HG02943 (cell line): ENCODE data around the gene CR1.
A peak's percentile ranks its signal among the peaks of the same experiment; 100 is the strongest.
"Not testable (repeated sequence)": the region's sequence is repeated elsewhere in the genome, so short reads cannot be mapped to it uniquely, and the experiment has no call there.

Experiments used
- ATAC-seq: cut with Tn5 transposase; IDR thresholded peaks from one replicate; pipeline ENCODE4 v1.9.1; 2021; ENCODE audit warnings: mild to moderate bottlenecking, low read depth, moderate library complexity; ENCODE audit not compliant: unreplicated experiment

The CR1 gene

DNA sequence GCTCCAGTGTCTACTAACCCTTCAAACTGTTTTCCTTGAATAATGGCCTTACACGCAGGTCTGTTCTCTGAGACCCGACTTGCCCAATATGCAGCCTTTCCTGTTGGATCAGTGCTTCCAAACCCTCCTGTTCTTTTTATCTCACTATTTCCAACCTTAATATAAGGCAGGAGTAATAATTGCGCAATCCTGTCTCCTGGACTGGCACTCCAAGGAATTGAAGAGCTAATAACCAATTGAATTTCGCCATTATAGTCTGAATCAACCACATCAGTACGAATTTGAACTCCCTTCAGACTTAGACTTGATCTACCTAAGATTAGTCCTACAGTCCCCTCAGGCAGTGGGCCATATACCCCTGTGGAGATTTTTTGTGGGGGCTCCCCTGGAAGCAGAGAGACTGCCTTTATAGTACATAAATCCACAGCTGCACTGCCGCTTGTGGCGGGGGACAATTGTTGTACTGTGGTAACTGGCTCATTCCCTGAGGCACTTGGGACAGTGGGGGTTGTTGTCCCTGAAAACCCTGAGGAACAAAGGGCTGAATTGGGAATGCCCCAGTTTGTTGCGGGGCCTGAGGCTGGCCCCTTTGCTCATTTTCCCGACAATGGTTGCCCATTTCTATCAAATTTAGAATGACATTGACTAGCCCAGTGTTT lies 142.7 kb downstream of the CR1 start:
- not testable (repeated sequence) for ATAC-seq

DNA sequence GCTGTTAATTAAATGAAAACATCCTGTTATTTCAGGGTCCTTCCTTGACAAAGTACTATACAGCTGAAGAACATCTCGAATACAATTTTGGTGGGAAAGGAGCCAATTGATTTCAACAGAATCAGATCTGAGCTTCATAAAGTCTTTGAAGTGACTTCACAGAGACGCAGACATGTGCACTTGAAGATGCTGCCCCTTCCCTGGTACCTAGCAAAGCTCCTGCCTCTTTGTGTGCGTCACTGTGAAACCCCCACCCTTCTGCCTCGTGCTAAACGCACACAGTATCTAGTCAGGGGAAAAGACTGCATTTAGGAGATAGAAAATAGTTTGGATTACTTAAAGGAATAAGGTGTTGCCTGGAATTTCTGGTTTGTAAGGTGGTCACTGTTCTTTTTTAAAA lies 143.4 kb downstream of the CR1 start:
- not testable (repeated sequence) for ATAC-seq

DNA sequence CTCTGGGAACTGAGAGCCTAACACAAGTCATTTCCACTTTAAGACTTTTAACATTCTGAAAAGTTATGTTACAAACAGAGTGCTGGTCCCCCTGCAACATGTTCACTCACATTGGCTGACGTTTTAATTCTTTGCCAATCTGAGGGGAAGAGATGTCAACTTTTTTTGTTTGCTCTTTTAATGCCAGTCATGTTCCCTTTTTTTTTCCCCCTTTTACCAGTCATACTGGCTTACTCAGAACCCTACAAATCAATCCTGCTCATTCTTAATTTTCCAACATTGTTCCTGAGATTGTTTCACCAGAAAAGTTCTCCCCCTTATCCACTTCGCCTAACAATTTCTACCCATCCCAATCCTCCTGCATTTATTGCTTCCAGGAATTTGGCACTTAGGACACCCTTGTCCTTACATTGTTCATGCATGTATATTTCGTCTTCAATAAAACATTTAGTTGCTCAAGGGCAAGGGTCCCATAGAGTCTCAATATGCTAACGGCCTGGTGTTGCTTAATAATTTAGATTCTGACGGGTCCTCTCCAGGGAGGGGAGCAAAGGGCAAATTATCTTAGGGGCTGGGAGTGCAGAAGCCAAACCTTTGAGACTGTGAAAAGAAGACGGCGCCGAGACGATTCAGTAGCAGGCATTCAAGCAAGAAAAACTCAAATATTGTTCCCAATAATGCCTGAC lies 148.4 kb downstream of the CR1 start:
- ATAC-seq, result no peak

DNA sequence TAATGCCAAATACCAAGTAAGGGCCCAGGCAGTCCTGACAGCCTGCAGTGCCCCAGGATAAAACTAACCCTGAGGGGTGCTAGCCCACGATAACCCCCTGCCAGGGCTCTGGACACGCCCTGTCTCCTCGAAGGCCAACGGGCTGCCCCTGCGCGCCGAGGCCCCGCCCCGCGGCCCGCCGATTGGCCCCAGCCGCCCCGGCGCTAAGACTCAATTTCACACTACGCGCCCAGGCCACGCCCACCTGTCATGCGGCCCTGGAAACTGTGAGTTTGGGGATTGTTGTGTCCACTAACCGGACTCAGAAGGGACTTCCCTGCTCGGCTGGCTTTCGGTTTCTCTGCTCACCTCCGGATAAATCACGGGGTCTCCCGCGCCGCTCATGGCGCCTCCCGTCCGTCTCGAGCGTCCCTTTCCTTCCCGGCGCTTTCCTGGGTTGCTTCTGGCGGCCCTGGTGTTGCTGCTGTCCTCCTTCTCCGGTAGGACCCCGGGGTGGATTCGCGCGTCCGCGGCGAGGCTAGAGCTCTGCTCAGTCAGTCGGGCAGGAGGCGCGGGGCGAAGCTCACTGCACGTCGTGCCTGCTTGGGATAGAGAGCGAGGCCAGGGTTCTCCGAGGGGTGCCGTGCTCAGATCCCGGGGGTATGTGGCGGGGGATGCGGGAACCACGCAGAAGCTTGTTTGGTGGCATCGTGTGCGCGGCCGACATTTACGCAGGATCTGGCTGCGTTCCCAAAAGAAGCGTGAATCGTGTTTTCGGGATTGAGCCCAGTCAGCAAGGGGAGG lies 149.1 kb downstream of the CR1 start, which contains the start of gene CR1L:
Gene CR1L (plus strand): TSS at position 282 of the 783 bp plus-strand sequence. CDS start 101 bp downstream, at position 383.
- ATAC-seq, result peak; percentile 92

DNA sequence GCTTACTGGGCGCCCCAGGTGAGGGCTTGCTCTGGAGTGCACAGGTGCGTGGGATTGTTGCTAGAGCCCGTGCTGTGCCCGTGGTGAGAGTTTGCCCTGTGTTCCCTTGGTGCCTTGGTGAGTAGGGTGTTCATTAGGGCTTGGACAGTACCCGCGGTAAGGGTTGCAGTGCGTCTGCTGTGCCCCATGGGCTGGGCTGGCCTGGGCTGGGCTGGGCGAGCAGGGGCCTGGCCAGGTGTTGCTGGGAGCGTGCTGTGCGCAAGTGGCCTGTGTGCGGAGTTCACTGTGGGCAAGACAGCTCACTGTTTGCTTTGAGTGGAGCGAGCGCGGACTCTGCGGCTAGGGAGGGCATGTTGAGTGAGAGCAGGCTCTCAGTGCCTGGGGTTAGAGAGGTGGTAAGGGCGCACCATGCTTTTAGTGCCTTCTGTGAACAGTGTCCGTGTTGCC lies 149.7 kb downstream of the CR1 start:
- no peak for ATAC-seq

DNA sequence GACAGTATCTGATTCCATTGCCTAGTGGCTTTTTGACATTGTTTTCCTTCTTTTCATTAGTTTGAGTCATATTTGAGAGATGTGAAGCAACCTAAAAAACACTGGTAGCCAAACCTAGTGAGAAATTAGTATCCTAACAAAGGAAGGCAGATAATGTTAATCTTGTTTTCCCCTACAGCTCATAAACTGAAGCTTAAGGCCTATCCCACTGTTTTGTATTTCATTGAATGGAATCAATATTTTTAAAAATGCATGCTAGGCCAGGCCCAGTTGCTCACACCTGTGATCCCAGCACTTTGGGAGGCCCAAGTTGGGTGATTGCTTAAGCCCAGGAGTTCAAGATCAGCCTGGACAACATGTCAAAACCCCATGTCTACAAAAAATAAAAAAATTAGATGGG lies 150.2 kb downstream of the CR1 start:
- ATAC-seq, result no peak

DNA sequence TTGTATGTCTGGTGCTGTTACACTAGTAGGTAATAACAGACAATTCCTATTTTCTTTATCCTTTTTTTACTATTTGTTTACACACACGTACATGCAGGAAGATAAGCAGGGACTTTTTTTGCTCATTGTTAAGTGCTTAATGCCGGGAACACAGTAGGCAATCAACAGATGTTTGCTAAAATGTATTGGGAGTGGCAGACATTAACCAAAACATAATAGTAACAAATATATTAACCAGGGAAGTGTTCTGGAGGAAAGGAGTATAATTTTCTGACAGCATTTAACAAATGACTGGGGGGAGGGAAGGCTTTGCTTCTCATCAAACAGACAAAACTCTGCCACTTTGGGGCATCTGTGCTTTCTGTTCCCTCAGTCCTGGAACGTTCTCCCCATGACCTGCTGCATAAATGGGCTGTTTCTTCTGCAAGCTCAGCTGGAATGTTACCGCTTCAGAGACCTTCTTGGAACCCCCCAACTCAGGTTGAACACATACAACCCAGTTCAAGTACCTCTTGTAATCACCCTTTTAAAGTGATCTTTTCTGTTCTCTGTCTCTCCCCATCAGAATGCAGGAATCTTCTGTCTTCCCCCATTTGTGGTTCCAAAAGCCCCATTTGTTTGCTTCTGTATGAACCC lies 151.1 kb downstream of the CR1 start:
- ATAC-seq, result no peak

DNA sequence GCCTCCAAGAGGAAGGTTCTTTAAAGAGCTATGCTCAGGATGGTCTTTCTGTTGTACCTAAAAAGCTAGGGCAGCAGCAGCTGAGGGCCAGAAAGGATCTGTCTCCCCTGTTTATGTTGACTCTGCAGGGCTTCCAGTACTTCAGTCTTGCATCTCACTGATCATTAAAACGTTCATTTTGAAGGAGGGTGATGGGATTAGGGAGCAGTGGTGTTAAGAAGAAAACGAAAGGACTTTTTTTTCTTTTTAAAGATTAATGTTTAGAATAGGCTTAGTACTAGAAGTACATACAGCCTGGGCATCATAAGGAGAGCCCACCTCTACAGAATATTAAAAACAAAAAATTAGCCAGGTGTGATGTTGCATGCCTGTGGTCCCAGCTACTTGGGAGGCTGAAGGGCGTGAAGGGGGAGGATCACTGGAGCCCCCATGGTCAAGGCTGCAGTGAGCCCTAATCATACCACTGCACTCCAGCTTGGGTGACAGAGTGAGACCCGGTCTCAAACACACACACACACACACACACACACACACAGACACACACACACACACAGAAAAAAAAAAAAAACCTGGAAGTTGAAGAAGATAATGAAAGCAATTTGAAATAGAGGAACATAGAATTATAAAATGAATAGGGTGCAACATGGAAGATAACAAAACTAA lies 151.8 kb downstream of the CR1 start:
- no peak for ATAC-seq

DNA sequence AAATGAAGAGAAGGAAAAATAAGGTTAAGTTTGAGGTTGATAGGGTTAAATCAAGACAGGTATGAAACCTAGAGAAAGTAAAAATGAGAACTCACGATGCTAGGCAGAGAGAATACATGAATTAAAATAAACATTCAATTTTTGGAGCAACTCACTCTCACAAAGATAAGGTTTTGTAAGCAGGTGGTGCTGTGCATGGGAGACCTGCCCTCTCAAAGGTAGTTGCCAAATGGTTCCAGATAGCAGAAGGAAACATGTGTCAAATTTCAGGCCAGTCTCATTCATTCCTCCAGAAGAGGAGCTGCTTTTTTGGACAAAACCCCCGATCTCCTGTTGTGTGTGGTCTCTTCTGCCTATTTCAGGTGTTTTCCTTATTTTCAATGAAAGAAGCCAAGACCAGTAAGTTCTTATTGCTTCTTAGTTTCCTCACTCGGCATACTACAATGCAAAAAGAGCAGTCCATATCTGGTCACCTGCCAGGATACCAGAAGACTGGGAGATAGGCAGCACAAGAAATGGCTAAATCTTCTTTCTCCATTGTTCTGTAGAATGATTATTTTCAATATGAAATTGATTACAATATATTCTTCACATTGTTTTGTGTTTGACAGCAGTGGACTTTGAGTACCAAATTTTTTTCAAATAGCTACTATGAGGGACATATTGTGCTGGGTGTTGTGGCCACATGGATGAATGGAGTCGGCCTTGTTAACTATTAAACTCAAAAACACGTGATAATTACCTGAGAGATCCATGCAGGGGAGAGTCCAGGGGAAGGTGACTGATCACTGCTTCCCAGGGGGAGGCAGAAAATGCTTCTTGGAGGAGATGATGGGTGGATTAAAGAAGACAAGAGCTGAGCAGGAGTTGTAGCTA lies 152.6 kb downstream of the CR1 start:
- no peak for ATAC-seq

DNA sequence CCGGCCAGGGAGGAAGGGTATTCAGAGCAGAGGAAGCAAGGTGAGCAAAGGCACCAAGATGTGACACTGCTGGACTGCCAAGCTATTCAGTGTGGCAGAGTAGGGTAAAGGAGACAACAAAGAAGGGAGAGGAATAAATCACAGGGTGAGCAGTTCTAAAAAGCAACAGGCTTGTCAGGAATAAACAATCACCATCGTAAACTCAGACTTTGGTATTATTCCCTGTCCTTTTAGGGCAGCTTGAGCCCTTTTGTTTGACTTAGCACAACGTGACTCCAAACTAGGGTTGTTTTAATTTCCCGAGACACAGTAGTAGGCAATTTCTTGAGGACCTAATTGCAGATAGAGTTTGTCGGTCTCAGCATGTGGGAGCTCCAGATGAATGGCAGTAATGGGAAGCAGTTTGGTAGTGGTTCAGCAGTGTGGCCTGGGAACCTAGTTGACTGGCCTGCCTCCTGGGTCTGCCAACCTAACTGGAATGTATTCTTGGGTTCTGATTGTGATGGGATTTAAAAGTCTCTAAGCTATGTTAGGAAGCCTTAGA lies 153.3 kb downstream of the CR1 start:
- no peak for ATAC-seq

DNA sequence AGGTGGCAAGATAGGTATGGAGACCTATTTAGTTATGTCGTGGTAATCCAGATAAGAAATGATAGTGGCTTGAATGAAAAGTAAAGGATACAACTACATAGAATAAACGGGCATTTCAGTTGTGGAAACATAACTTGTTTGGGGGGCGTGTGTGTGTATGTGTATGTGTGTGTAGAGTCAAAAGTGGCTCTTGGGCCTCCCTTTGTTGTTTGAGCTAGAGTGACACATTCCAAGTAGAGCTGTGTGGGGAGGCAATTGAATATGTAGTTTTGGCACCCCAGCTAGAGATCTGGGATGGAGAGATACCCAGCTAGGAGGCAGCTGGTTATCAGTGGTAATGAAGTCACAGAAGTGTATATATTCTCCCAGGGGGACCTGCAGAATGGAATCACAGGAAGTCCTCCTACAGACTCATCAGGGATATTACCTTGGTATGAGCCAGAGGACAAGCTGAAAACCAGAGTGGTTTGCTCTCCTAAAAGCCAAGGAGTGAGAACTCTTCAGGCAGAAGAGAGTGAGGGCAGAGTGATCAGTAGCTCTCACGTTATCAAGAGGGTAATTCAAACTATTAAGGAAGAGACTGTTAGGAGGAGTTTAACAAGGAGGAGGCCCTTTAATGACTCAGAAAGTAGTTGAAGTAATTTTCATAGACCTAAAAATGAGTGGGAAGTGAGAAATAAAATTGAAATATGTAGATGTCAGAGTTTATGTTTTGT lies 154.1 kb downstream of the CR1 start:
- no peak for ATAC-seq

DNA sequence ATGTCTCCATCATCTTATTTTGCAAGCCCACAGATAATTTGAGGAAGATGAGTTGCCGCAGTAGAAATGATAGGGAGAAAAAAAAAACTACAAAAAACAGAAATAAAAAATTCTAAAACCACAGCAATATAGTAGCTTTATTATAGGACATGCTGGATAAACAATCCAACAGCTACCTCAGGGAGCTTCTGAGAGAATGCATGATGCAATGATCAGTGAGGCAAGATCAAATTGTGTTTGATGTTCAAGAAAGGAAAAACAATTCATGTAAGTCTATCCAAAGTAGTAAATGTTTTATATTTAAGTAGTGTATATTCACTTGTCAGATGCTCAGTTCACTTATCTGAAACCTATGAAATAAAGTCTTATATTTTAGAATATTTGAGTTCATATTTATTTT lies 155.6 kb downstream of the CR1 start:
- no peak for ATAC-seq

DNA sequence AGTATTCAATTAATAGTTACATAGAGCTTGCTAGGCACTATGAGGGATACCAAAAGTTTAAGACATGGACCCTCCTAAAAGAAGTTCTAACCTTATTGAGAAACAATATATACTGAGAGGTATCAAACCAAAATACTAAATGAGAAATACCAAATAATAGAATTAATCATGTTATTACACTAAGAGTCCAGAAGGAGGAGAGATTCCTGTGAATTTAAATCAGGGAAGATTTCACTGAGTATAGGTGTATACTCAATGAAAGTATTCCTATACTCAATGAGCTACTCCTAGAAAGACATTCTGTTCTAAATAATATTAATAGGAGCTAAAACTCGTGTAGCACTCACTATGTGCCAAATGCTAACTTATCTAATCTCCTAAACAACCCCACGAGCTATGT lies 158.4 kb downstream of the CR1 start:
- ATAC-seq, result no peak

DNA sequence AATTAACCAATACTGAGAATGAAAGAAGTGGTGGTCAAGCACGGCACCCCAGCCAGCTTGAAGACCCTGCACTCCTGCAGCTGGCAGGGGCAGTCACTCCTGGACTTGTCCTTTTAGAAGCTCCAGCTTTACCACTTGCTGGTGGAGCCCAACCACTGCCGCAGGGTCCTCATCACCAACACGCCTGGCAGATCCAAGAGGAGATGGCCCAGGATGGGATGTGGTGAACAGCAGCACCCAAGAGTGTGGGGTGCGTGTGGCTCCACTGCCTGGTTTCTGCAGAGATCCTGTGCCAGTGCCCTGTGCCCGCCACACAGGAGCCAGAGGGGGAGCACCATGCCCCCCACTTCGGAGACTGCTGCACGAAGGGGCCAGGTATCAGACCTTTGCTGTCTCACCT lies 162.5 kb downstream of the CR1 start:
- no peak for ATAC-seq

DNA sequence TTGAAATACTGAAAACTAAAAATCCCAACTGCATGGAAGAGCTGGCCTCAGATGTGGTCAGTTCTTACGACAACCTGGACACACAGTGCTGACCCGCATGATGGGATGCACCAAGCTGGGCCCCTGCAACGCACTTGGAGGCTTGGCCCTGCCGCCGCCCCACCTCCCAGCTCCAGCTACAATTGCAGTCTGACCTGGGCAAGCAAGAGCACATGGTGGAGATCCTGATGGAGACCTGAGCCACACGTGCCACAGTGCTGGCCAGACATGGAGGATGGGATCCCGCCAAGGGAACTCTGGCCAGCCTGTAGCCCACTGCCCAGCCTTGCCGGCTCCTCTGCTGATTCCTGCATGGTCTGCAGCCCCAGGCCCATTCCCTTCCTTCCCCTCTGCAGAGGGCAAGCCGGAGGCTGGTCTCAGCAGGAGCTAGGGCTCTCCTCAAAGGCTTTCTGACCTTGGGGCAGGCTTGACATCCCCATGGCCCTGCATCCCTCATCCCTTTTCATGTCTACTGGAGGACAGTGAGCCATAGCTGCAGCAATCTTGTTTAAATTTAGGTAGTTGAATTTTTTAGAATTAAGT lies 163.0 kb downstream of the CR1 start:
- no peak for ATAC-seq

DNA sequence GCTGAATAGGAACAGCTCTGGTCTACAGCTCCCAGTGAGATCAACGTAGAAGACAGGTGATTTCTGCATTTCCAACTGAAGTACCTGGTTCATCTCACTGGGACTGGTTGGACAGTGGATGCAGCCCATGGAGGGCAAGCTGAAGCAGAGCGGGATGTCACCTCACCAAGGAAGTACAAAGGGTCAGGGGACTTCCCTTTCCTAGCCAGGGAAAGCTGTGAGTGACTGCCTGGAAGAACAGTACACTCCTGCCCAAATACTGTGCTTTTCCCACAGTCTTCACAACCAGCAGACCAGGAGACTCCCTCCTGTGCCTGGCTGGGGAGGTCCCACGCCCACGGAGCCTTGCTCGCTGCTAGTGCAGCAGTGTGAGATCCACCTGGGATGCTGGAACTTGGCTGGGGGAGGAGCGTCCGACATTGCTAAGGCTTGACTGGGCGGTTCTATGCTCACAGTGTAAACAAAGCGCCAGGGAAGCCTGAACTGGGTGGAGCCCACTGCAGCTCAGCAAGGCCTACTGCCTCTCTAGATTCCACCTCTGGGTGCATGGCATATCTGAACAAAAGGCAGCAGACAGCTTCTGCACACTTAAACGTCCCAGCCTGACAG lies 163.7 kb downstream of the CR1 start:
- no peak for ATAC-seq

DNA sequence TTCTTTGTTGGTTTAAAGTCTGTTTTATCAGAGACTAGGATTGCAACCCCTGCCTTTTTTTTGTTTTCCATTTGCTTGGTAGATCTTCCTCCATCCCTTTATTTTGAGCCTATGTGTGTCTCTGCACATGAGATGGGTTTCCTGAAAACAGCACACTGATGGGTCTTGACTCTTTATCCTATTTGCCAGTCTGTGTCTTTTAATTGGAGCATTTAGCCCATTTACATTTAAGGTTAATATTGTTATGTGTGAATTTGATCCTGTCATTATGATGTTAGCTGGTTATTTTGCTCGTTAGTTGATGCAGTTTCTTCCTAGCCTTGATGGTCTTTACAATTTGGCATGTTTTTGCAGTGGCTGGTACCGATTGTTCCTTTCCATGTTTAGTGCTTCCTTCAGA lies 165.5 kb downstream of the CR1 start:
- not testable (repeated sequence) for ATAC-seq

DNA sequence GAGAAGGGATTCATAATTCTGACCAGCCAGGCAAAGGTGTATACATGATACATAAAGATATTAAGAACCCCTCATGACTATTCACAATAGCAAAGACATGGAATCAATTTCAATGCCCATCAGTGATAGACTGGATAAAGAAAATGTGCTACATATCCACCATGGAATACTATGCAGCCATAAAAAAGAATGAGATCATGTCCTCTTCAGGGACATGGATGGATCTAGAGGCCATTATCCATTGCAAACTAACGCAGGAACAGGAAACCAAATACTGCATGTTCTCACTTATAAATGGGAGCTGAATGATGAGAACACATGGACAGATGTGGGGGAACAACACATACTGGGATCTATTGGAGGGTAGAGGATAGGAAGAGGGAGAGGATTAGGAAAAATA lies 170.4 kb downstream of the CR1 start:
- no peak for ATAC-seq
